GM15510 (cell line): ENCODE measurements around the gene SV2B.

Experiments used
- POLR2A ChIP-seq: IDR thresholded peaks from 3 replicates; pipeline ENCODE4 v1.6.1; 2011; ENCODE audit warnings: borderline replicate concordance; ENCODE audit not compliant: insufficient read length; ENCODE audit errors: extremely low read depth

Gene SV2B

GRCh38 chr15:91122296-91122695 lies 22.2 kb downstream of the SV2B start:
- TF ChIP-seq POLR2A: no peak

GRCh38 chr15:91124132-91124531 lies 24.1 kb downstream of the SV2B start:
- TF ChIP-seq POLR2A: no peak

GRCh38 chr15:91125162-91125561 lies 25.1 kb downstream of the SV2B start:
- no peak for TF ChIP-seq POLR2A

- no peak for TF ChIP-seq POLR2A
These were observed 26.0 kb downstream of the SV2B start for GRCh38 chr15:91126080-91126479.

- TF ChIP-seq POLR2A: no peak
These were observed 27.3 kb downstream of the SV2B start for GRCh38 chr15:91127236-91127955.

GRCh38 chr15:91128016-91128415 lies 28.0 kb downstream of the SV2B start:
- TF ChIP-seq POLR2A: no peak

- TF ChIP-seq POLR2A: no peak
These were observed 29.4 kb downstream of the SV2B start for GRCh38 chr15:91129436-91129835.

GRCh38 chr15:91132079-91132478 lies 32.0 kb downstream of the SV2B start:
- TF ChIP-seq POLR2A: no peak

GRCh38 chr15:91133511-91133910 lies 33.5 kb downstream of the SV2B start:
- TF ChIP-seq POLR2A: no peak

GRCh38 chr15:91135201-91136130 lies 35.4 kb downstream of the SV2B start:
- TF ChIP-seq POLR2A: no peak

- no peak for TF ChIP-seq POLR2A
These were observed 36.4 kb downstream of the SV2B start for GRCh38 chr15:91136386-91136923.

- TF ChIP-seq POLR2A: no peak
These were observed 40.5 kb downstream of the SV2B start for GRCh38 chr15:91140601-91141000.

- TF ChIP-seq POLR2A: no peak
These were observed 41.0 kb downstream of the SV2B start for GRCh38 chr15:91141097-91141496.

- no peak for TF ChIP-seq POLR2A
These were observed 42.2 kb downstream of the SV2B start for GRCh38 chr15:91142106-91142744.

- TF ChIP-seq POLR2A: no peak
These were observed 42.9 kb downstream of the SV2B start for GRCh38 chr15:91142946-91143345.
